Motor neuron (in vitro differentiated cells): ENCODE results near the gene MFAP4. TPM values are rescaled to one million over a fixed set of nuclear protein-coding genes. Genes with fewer than 3 reads are reported as not detected.
A peak's percentile ranks its signal among the peaks of the same experiment; 100 is the strongest.

Experiments used
- ATAC-seq, 8 experiments: fragments of 200-7000 bp; cut with Tn5 transposase; replicated peaks in 6 of 8; 2 replicates each; pipeline ENCODE4 v1.8.0; 2021; ENCODE audit warnings: mild to moderate bottlenecking in 8 of 8, moderate library complexity in 8 of 8
- H3K27ac ChIP-seq, 2 donors: fragments of 250-450 bp; sonication (Bioruptor Pico); 2 replicates each; pipeline ENCODE4 v1.9.0; 2021; ENCODE audit warnings: antibody characterized with exemption in 2 of 2, mild to moderate bottlenecking in 2 of 2, moderate library complexity in 1 of 2
- H3K4me1 ChIP-seq, 2 donors: fragments of 250-450 bp; sonication (Bioruptor Pico); replicated peaks in 1 of 2; 2 replicates each; pipeline ENCODE4 v1.6.1; 2021; ENCODE audit warnings: antibody characterized with exemption in 2 of 2, mild to moderate bottlenecking in 2 of 2, moderate library complexity in 1 of 2
- H3K4me3 ChIP-seq, 5 donors: fragments of 250-450 bp; sonication (Bioruptor Pico); 2 replicates each; pipeline ENCODE4 v1.9.0; 2021; ENCODE audit warnings: antibody characterized with exemption in 5 of 5, mild to moderate bottlenecking in 5 of 5, moderate library complexity in 4 of 5
- WGBS, 10 experiments: fragments of 450-650 bp; shearing (Covaris generic); methylation state at CpG; one replicate each; pipeline ENCODE4 v1.0.0; 2022; 5-methylcytosine and 5-hydroxymethylcytosine counted together
- in situ Hi-C, 9 experiments: fragments of 400-800 bp; cut with MboI; loops; one replicate each; pipeline ENCODE4 v1.15.0; 2021; ENCODE audit warnings: low sequenced_read_pairs in 9 of 9, low pct_unique_long_range_greater_than_20kb in 2 of 9; ENCODE audit not compliant: unreplicated experiment in 9 of 9
- total RNA-seq, 8 experiments: library from RNA; unstranded; fragments of 300-600 nt; gene quantifications; 2 replicates each; pipeline versions ENCODE4 v1.2.3 to v1.2.4, GENCODE V29; 2022

The MFAP4 gene
- total RNA-seq, 8 experiments from 2014 or later: 3.2 to 186 (median 7.0) TPM

DNA sequence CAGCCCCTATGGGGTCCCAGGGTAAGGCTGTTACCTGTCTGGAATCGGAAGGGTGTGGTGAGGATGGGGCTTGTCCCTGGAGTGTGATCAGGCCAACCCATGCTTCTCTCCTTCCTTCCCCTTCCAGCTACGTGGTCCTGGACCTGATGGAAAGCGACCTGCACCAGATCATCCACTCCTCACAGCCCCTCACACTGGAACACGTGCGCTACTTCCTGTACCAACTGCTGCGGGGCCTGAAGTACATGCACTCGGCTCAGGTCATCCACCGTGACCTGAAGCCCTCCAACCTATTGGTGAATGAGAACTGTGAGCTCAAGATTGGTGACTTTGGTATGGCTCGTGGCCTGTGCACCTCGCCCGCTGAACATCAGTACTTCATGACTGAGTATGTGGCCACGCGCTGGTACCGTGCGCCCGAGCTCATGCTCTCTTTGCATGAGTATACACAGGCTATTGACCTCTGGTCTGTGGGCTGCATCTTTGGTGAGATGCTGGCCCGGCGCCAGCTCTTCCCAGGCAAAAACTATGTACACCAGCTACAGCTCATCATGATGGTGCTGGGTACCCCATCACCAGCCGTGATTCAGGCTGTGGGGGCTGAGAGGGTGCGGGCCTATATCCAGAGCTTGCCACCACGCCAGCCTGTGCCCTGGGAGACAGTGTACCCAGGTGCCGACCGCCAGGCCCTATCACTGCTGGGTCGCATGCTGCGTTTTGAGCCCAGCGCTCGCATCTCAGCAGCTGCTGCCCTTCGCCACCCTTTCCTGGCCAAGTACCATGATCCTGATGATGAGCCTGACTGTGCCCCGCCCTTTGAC lies 6.3 kb downstream of the MFAP4 start:
- WGBS, 10 experiments: 60 to 100% (median 95%) methylated on average over 1 to 7 of the region's 29 CpGs; no CpG with 5 or more reads in 2 of the 10 experiments
- H3K4me1 ChIP-seq: peaks cover 17 to 23% of the 10 kb centered on the region in 2 donors
- H3K4me3 ChIP-seq: no peak overlapping the region
- ATAC-seq: no peak
- no peak overlapping the region for H3K27ac ChIP-seq
- in situ Hi-C loops: no loop called here

DNA sequence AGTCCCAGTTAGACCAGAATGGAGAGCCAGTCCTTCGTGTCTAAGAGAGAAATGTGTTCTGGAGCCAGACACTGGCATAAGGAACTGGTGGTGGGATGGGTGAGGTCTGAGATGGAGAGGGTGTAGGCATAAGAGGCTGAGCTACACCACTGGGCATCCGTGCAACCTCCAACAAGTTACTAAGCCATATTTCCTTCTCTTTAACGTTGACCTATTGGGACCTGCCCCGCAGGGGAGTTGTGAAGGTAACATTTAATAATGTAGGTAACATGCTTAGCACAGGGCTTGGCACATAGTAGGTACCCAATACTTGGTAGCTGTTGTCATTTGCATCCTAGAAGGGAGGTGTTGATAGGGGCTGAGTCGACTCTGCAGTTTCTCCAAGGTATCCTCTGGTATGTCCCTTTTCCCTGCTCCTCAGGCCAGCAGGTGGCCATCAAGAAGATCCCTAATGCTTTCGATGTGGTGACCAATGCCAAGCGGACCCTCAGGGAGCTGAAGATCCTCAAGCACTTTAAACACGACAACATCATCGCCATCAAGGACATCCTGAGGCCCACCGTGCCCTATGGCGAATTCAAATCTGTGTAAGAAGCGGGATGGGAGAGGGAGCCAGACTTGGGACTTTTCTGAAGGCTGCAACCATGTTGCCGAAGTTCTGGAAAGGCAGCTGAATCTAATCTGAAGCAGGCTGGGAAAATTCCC lies 7.5 kb downstream of the MFAP4 start:
- in situ Hi-C loops: loop anchor here in 1 of 9 experiments (5.0 kb wide), 1 partner anchor 68 kb away; no protein-coding TSS in a partner anchor
- 56 to 96% (median 83%) methylated on average over 2 to 6 of the region's 13 CpGs for WGBS, 10 experiments
- peak overlapping the region; percentile 68 to 89 for H3K27ac ChIP-seq
- peaks cover 13% of the 10 kb centered on the region in 2 donors for H3K4me1 ChIP-seq
- peak overlapping the region; percentile 50 to 62 (median 56) for H3K4me3 ChIP-seq
- no peak for ATAC-seq

DNA sequence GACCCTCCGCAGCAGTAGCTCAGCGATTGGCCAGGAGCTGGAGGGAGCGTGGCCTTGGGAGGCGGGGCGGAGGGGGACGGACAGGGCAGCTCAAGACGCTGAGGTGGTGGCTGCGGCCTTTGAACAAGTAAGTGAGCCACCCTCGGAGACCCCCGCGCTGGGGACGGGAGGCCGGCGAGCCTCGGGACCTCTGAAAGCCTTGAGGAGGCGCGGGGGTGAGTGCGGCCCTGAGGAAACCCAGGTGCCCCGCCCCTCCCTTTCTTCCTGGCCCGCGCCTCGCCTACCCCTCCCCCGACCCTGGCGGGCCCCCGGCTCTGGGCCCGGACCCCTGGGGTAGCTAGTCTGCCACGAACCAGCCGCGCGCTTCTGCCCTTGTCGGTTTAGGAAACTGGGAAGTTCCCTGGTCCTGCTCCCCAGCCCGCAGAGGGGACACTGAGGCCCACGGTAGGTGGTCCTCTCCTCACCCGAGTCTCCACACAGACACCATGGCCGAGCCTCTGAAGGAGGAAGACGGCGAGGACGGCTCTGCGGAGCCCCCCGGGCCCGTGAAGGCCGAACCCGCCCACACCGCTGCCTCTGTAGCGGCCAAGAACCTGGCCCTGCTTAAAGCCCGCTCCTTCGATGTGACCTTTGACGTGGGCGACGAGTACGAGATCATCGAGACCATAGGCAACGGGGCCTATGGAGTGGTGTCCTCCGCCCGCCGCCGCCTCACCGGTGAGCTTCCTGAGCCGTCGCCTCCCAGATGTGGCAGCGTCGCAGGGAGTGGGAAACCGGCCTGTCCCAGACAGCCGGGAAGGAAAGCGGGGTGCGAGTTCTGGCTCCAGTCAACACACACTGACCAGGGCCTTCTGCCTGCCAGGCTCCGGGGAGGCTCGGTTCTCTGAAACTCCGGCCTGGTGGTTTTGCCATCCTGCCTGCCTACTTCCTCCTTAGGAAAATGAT lies 8.3 kb downstream of the MFAP4 start, which contains the start of gene MAPK7:
TSS of gene MAPK7 (plus strand) at position 83 of the 945 bp plus-strand sequence. CDS start at position 486, 403 bp downstream.
- 0 to 14% (median 5%) methylated on average over 1 to 7 of the region's 69 CpGs; no CpG with 5 or more reads in 6 of the 10 experiments for WGBS, 10 experiments
- H3K27ac ChIP-seq: peak within 1 kb of the TSS; percentile 91 to 97
- peak within 1 kb of the TSS; percentile 50 to 62 (median 56) for H3K4me3 ChIP-seq
- H3K4me1 ChIP-seq: peaks cover 6 to 11% of the 10 kb centered on the region in 2 donors
- in situ Hi-C loops: loop anchor here in 1 of 9 experiments (5.0 kb wide), 1 partner anchor 69 kb away; no protein-coding TSS in a partner anchor
- peak in 3 of 8 experiments; percentile 0 to 5 (median 1) for ATAC-seq

DNA sequence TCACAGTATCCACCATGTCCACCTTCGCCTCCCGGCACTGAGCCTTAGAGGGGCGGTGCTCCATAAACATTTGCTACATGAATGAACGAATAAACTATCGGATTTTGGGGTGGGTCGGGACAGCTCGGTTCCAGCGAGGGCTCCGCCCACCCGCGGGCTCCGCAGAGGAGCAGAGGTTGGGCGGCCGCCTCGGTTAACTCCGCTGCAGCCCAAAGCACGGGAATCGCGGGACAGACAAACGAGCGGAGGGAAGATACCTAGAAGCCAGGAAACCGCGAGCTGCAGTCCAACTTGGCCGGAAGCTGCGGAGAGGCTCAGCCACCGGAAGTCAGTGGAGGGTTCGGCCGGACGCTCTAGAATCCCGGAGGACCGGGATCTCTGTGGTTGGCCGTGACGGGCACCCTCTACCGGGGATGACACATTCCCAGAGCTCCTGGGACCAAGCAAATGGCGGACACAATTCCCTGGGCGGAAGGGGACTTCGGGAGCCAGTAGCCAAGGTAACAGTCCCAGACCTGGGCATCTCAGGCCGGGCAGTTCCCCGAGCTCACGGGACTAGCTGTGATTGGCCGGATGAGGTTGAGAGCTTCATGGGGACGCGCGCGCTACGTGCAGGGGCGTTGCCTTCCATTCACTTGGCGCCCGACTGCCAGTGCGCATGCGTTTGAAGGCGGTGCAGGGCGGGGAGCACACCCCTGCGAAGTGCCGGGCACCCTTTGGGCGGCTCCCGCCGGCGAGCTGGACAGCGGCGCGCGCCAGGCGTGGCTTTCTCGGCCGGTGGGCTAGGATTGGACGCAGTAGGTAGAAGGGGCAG lies 9.2 kb downstream of the MFAP4 start:
- 0 to 2% (median 1%) methylated on average over 1 to 23 of the region's 67 CpGs; no CpG with 5 or more reads in 4 of the 10 experiments for WGBS, 10 experiments
- in situ Hi-C loops: loop anchor here in 1 of 9 experiments (5.0 kb wide), 1 partner anchor 69 kb away; no protein-coding TSS in a partner anchor
- ATAC-seq: peak; percentile 77 to 89 (median 88)
- Histone ChIP-seq H3K4me1 (peaks cover 6 to 11% of the 10 kb centered on the region in 2 donors), H3K4me3 (peak overlapping the region; percentile 50 to 62 (median 56)), H3K27ac (peak overlapping the region; percentile 91 to 97)

DNA sequence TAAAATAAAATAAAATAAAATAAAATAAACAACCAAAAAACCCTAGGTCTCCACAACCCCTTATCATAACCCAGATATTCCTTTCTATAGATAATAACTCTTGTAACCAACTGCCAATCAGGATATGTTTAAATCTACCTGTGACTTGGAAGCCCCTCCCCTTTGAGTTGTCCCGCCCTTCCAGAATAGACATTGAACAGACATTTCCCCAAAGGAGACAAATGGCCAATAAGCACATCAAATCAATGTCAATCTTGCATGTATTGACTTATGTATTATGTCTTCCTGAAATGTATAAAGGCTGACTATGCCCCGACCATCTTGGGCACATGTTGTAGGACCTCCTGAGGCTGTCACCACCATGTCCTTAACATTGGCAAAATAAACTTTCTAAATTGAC lies 10.2 kb downstream of the MFAP4 start:
- no peak for ATAC-seq
- in situ Hi-C loops: loop anchor here in 1 of 9 experiments (5.0 kb wide), 1 partner anchor 70 kb away; no protein-coding TSS in a partner anchor
- H3K27ac ChIP-seq: peak overlapping the region; percentile 91 to 97
- peaks cover 6 to 11% of the 10 kb centered on the region in 2 donors for H3K4me1 ChIP-seq
- H3K4me3 ChIP-seq: peak overlapping the region; percentile 48 to 62 (median 56)
- WGBS, 10 experiments: 0 to 100% (median 39%) methylated on average over 1 to 2 of the region's 2 CpGs

DNA sequence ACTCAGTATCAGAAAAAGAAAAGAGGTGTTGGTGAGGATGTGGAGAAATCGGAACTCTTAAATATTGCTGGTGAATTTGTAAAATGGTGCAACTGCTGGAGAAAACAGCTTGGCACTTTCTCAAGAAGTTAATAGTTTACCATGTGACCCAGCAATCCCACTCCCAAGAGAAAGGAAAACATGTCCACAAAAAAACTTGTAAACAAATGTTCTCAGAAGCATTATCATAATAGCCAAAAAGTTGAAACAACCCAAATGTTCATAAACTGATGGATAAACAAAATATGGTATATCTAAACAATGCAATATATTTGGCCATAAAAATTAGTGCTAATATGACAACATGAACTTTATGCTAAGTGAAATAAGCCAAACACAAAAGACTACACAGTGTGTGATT lies 11.3 kb downstream of the MFAP4 start:
- no peak for ATAC-seq
- in situ Hi-C loops: loop anchor here in 1 of 9 experiments (5.0 kb wide), 1 partner anchor 72 kb away; no protein-coding TSS in a partner anchor
- Histone ChIP-seq H3K4me3 (no peak overlapping the region), H3K27ac (no peak overlapping the region), H3K4me1 (peaks cover 6 to 11% of the 10 kb centered on the region in 2 donors)
- 100% methylated on average over 1 of the region's 1 CpG; no CpG with 5 or more reads in 6 of the 10 experiments for WGBS, 10 experiments

DNA sequence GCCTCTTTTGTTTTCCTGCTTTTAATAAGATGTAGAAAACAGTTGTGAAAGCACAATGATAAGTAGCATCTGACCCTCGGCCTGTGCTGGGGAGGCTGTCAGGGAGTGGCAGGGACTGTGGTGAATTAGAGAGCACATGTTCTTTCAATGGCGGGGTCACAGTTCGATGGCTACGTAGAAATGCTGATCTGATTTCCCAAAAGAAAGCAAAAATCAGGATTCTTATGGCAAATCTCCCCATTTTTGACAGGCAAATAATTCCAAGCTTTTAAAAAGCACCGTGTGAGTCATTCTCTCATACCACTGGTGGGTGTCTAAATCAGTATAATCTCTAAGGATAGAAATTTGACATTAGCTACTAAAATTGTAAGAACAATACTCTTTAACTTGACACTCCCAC lies 12.9 kb downstream of the MFAP4 start:
- no peak for ATAC-seq
- WGBS, 10 experiments: 38 to 89% (median 74%) methylated on average over 1 to 5 of the region's 5 CpGs; no CpG with 5 or more reads in 2 of the 10 experiments
- Histone ChIP-seq H3K4me3 (no peak overlapping the region), H3K27ac (no peak overlapping the region), H3K4me1 (peaks cover under 1 to 5% of the 10 kb centered on the region in 2 donors)
- in situ Hi-C loops: loop anchor here in 8 of 9 experiments (25.0 kb wide), 2 partner anchors 88 to 388 kb away; no protein-coding TSS in a partner anchor

DNA sequence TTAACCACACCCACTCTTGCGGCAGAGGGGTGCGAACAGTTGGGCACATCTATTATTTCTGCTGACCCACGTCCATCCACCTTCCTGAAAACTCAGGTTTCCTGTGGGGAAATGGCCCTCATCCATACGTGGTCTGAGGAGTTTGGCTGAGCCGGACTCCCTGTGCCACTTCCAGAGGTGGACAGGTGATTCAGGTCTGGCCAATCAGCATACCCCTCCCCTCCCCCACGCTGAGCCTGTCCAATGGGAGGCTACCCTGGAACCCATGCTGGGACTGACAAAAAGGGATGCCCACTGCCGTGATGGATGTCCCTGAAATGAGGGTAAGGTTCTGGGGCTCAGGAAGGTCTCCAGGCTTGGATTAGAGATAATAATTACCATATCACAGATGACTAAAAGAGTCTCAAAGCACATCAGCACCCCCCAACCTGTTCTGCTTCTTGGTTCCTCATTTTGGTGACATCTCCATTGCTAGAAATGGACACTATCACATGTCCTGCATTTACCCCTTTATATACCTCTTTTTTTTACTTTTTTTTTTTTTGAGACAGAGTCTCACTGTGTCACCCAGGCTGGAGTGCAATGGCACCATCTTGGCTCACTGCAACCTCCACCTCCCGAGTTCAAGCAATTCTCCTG lies 14.0 kb downstream of the MFAP4 start:
- WGBS, 10 experiments: 14 to 100% (median 67%) methylated on average over 1 to 5 of the region's 8 CpGs; no CpG with 5 or more reads in 2 of the 10 experiments
- in situ Hi-C loops: loop anchor here in 8 of 9 experiments (25.0 kb wide), 2 partner anchors 89 to 389 kb away; no protein-coding TSS in a partner anchor
- no peak overlapping the region for H3K4me3 ChIP-seq
- H3K4me1 ChIP-seq: peaks cover 0 to 5% of the 10 kb centered on the region in 2 donors
- H3K27ac ChIP-seq: no peak overlapping the region
- no peak for ATAC-seq

DNA sequence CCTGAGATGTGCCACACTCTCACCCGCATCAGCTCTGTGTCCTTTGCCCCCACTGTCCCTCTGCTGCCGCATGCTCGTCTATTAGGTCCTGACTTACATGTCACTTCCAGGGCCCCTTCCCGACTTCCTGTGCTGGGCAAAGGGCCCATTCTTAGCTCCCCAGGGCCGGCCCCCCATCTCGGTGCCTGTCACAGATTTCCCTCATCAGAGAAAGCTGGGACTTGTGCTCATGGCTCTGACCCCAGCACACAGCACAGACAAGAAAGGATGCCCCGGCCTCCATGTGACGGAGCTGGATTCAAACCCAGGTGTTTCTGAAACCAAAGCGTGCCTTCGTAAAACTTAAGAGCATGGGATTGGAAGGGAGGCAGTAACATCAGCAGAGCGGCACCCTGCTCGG lies 14.6 kb downstream of the MFAP4 start:
- ATAC-seq: no peak
- 80 to 100% (median 85%) methylated on average over 1 to 6 of the region's 12 CpGs; no CpG with 5 or more reads in 4 of the 10 experiments for WGBS, 10 experiments
- in situ Hi-C loops: loop anchor here in 8 of 9 experiments (25.0 kb wide), 2 partner anchors 90 to 390 kb away; no protein-coding TSS in a partner anchor

DNA sequence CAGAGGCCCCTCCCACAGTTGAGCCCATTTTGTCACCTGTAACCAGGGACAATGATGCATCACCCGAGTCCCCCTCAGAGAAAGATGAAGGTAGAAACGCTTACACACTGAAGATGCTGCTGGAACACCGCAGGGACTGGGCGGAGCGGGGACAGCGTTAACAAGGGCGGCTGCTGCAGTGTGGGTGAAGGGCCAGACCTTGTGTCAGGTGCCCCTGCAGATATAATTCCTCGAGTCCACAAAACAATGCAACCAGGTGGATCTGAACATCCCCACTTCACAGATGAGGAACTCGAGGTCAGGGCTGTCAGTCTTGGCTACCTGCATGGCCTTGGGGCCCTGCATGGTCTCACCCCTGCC lies 15.0 kb downstream of the MFAP4 start:
- H3K4me3 ChIP-seq: no peak overlapping the region
- ATAC-seq: no peak
- no peak overlapping the region for H3K27ac ChIP-seq
- H3K4me1 ChIP-seq: peaks cover 0 to 5% of the 10 kb centered on the region in 2 donors
- in situ Hi-C loops: loop anchor here in 8 of 9 experiments (25.0 kb wide), 2 partner anchors 90 to 390 kb away; no protein-coding TSS in a partner anchor
- 77 to 100% (median 86%) methylated on average over 1 to 9 of the region's 9 CpGs; no CpG with 5 or more reads in 6 of the 10 experiments for WGBS, 10 experiments

More for the DNA sequence above, 14.6 kb downstream of the MFAP4 start:
- peaks cover 0 to 5% of the 10 kb centered on the region in 2 donors for H3K4me1 ChIP-seq
- H3K27ac ChIP-seq: no peak overlapping the region
- no peak overlapping the region for H3K4me3 ChIP-seq
